GM19193 (cell line): ENCODE results near the gene EXOC6B.

Source experiments
- POLR2A ChIP-seq: IDR thresholded peaks from 4 replicates; pipeline ENCODE4 v1.6.1; 2011; ENCODE audit not compliant: insufficient read depth, insufficient read length; ENCODE audit errors: extremely low read depth

EXOC6B gene

GRCh38 chr2:72361521-72361920, 464.3 kb downstream of the EXOC6B start:
- no peak for TF ChIP-seq POLR2A

- no peak for TF ChIP-seq POLR2A
Measured at GRCh38 chr2:72361042-72361441, 464.8 kb downstream of the EXOC6B start.

- no peak for TF ChIP-seq POLR2A
Measured at GRCh38 chr2:72350852-72351251, 475.0 kb downstream of the EXOC6B start.

- no peak for TF ChIP-seq POLR2A
Measured at GRCh38 chr2:72349016-72349415, 476.8 kb downstream of the EXOC6B start.

- TF ChIP-seq POLR2A, result no peak
Measured at GRCh38 chr2:72347081-72347480, 478.8 kb downstream of the EXOC6B start.

GRCh38 chr2:72341639-72342038, 484.2 kb downstream of the EXOC6B start:
- TF ChIP-seq POLR2A, result no peak

GRCh38 chr2:72340665-72341064, 485.2 kb downstream of the EXOC6B start:
- no peak for TF ChIP-seq POLR2A

- no peak for TF ChIP-seq POLR2A
Measured at GRCh38 chr2:72338076-72338475, 487.8 kb downstream of the EXOC6B start.

- TF ChIP-seq POLR2A, result no peak
Measured at GRCh38 chr2:72332720-72333119, 493.1 kb downstream of the EXOC6B start.

GRCh38 chr2:72330652-72331051, 495.2 kb downstream of the EXOC6B start:
- TF ChIP-seq POLR2A, result no peak

- TF ChIP-seq POLR2A, result no peak
Measured at GRCh38 chr2:72326759-72327158, 499.1 kb downstream of the EXOC6B start.

- no peak for TF ChIP-seq POLR2A
Measured at GRCh38 chr2:72325592-72326422, 500.0 kb downstream of the EXOC6B start.

- TF ChIP-seq POLR2A, result no peak
Measured at GRCh38 chr2:72316774-72317173, 509.1 kb downstream of the EXOC6B start.

GRCh38 chr2:72300147-72300684, 525.6 kb downstream of the EXOC6B start:
- no peak for TF ChIP-seq POLR2A

- no peak for TF ChIP-seq POLR2A
Measured at GRCh38 chr2:72293620-72294019, 532.2 kb downstream of the EXOC6B start.

GRCh38 chr2:72292433-72292832, 533.4 kb downstream of the EXOC6B start:
- no peak for TF ChIP-seq POLR2A
